WTC11 (cell line): Measurements from ENCODE around the gene RWDD3. TPM values are rescaled to one million over a fixed set of nuclear protein-coding genes. Genes with fewer than 3 reads are reported as not detected.

Experiments
- ATAC-seq: fragments of 200-7000 bp; cut with Tn5 transposase; 2 replicates; pipeline ENCODE4 v1.10.0; 2021; ENCODE audit warnings: mild to moderate bottlenecking, moderate library complexity
- CTCF ChIA-PET: fragments of 300-600 bp; sonication (Branson Sonifier 250); formaldehyde crosslinking; loops from one replicate; lab custom pipeline; 2021; ENCODE audit warnings: antibody characterized with exemption; lab: Charles Lee
- POLR2A ChIA-PET: fragments of 350-600 bp; sonication (Branson Sonifier 250); formaldehyde crosslinking; loops from one replicate; lab custom pipeline; 2021; ENCODE audit warnings: antibody characterized with exemption; lab: Charles Lee
- DNase-seq: peaks from one replicate; pipeline ENCODE4 v3.0.0; 2021; ENCODE audit warnings: low spot score
- H3K27ac Mint-ChIP-seq: 2 replicates; pipeline ENCODE4 v1.8.0; 2021; ENCODE audit warnings: mixed read lengths
- H3K27me3 Mint-ChIP-seq: 2 replicates; pipeline ENCODE4 v1.8.0; 2021; ENCODE audit warnings: low read depth, mild to moderate bottlenecking, moderate library complexity, mixed read lengths
- H3K36me3 Mint-ChIP-seq: 2 replicates; pipeline ENCODE4 v1.8.0; 2021; ENCODE audit warnings: mixed read lengths
- H3K4me1 Mint-ChIP-seq: 2 replicates; pipeline ENCODE4 v1.8.0; 2022; ENCODE audit warnings: mixed read lengths
- H3K4me3 Mint-ChIP-seq: 2 replicates; pipeline ENCODE4 v1.8.0; 2021; ENCODE audit warnings: mild to moderate bottlenecking, moderate library complexity, mixed read lengths
- H3K9me3 Mint-ChIP-seq: 2 replicates; pipeline ENCODE4 v1.8.0; 2021; ENCODE audit warnings: mixed read lengths
- ERG ChIP-seq: fragments of 250-450 bp; sonication (Bioruptor Pico); IDR thresholded peaks from 2 replicates; pipeline ENCODE4 v1.8.0; 2021; ENCODE audit warnings: mild to moderate bottlenecking
- STAT6 ChIP-seq: sonication (generic); formaldehyde crosslinking; conservative IDR thresholded peaks from 2 replicates; pipeline ENCODE4 v1.8.1; 2023; ENCODE audit warnings: mild to moderate bottlenecking, low read depth, missing genetic modification reagents, moderate library complexity
- USF2 ChIP-seq: sonication (generic); formaldehyde crosslinking; IDR thresholded peaks from 2 replicates; pipeline ENCODE4 v1.8.1; 2023; ENCODE audit warnings: mild to moderate bottlenecking, missing genetic modification reagents, moderate library complexity
- total RNA-seq: library from RNA; stranded (reverse); gene quantifications from 3 replicates; pipeline ENCODE4 v1.2.3, GENCODE V29; 2021
- TF ChIP-seq, protein P1 (sequence below): sonication (generic); formaldehyde crosslinking; IDR thresholded peaks from 2 replicates; pipeline ENCODE4 v1.8.1; 2023; ENCODE audit warnings: mild to moderate bottlenecking, missing genetic modification reagents, moderate library complexity
- TF ChIP-seq, protein P2 (sequence below): sonication (generic); formaldehyde crosslinking; IDR thresholded peaks from 2 replicates; pipeline ENCODE4 v1.8.0; 2023; ENCODE audit warnings: missing genetic modification reagents, mild to moderate bottlenecking, borderline replicate concordance
- TF ChIP-seq, protein P3 (sequence below): sonication (generic); formaldehyde crosslinking; IDR thresholded peaks from 2 replicates; pipeline ENCODE4 v1.8.1; 2023; ENCODE audit warnings: mild to moderate bottlenecking, missing genetic modification reagents
- TF ChIP-seq, protein P4 (sequence below): sonication (generic); formaldehyde crosslinking; IDR thresholded peaks from 2 replicates; pipeline ENCODE4 v1.8.1; 2022; ENCODE audit warnings: mild to moderate bottlenecking, missing genetic modification reagents, moderate library complexity, borderline replicate concordance

Gene RWDD3
- total RNA-seq, 1 experiment from 2014 or later = 13.9 TPM

DNA sequence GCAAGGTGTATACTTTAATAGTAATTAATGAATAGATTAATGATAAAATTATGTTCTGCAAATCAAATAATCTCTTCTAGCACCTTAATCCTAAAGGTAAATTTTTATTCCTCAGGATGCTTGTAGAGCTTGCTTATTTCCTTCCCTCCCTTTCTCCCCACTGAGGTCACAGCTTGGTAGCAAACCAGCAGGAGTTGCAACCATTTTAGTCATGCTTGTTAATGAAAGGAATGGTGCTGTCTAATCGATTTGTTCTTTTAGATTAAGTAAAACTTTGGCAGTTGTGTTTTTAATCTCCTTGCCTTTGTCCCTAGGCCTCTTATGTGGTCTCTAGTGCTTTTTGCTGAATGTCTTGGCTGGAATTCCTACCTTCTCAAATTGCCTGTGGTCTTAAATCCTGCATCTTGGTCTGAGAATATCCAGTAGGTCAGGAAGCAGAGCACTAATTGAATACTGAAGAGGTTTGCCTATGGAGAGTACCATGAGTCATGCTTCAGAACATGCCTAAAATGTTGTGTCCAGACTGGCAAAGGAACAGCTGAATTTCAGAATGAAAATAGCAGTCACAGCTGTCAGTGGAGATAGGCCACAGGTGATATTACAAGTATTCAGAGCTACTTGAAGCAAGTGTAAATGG lies 36.3 kb upstream of the RWDD3 start:
- H3K27me3 Mint-ChIP-seq = no peaks in the 10 kb centered on the region
- peaks cover 4% of the 10 kb centered on the region for H3K4me1 Mint-ChIP-seq
- H3K4me3 Mint-ChIP-seq = no peak overlapping the region
- no peaks in the 10 kb centered on the region for H3K36me3 Mint-ChIP-seq
- ChIA-PET CTCF (interaction anchor here (1.2 to 1.6 kb wide), 2 partner anchors 36 to 73 kb away, joined by 3 to 5 read pairs; partner anchors contain the start of gene RWDD3), POLR2A (no interaction called here)
- DNase-seq = no peak
- no peaks in the 10 kb centered on the region for H3K9me3 Mint-ChIP-seq
- no peak overlapping the region for H3K27ac Mint-ChIP-seq
- TF ChIP-seq ERG (no peak), USF2 (no peak)
- TF ChIP-seq, protein P1, sequence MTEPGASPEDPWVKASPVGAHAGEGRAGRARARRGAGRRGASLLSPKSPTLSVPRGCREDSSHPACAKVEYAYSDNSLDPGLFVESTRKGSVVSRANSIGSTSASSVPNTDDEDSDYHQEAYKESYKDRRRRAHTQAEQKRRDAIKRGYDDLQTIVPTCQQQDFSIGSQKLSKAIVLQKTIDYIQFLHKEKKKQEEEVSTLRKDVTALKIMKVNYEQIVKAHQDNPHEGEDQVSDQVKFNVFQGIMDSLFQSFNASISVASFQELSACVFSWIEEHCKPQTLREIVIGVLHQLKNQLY (CRISPR knock-in tag) = no peak
- TF ChIP-seq, protein P2, sequence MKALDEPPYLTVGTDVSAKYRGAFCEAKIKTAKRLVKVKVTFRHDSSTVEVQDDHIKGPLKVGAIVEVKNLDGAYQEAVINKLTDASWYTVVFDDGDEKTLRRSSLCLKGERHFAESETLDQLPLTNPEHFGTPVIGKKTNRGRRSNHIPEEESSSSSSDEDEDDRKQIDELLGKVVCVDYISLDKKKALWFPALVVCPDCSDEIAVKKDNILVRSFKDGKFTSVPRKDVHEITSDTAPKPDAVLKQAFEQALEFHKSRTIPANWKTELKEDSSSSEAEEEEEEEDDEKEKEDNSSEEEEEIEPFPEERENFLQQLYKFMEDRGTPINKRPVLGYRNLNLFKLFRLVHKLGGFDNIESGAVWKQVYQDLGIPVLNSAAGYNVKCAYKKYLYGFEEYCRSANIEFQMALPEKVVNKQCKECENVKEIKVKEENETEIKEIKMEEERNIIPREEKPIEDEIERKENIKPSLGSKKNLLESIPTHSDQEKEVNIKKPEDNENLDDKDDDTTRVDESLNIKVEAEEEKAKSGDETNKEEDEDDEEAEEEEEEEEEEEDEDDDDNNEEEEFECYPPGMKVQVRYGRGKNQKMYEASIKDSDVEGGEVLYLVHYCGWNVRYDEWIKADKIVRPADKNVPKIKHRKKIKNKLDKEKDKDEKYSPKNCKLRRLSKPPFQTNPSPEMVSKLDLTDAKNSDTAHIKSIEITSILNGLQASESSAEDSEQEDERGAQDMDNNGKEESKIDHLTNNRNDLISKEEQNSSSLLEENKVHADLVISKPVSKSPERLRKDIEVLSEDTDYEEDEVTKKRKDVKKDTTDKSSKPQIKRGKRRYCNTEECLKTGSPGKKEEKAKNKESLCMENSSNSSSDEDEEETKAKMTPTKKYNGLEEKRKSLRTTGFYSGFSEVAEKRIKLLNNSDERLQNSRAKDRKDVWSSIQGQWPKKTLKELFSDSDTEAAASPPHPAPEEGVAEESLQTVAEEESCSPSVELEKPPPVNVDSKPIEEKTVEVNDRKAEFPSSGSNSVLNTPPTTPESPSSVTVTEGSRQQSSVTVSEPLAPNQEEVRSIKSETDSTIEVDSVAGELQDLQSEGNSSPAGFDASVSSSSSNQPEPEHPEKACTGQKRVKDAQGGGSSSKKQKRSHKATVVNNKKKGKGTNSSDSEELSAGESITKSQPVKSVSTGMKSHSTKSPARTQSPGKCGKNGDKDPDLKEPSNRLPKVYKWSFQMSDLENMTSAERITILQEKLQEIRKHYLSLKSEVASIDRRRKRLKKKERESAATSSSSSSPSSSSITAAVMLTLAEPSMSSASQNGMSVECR = no peak
- TF ChIP-seq, protein P3, sequence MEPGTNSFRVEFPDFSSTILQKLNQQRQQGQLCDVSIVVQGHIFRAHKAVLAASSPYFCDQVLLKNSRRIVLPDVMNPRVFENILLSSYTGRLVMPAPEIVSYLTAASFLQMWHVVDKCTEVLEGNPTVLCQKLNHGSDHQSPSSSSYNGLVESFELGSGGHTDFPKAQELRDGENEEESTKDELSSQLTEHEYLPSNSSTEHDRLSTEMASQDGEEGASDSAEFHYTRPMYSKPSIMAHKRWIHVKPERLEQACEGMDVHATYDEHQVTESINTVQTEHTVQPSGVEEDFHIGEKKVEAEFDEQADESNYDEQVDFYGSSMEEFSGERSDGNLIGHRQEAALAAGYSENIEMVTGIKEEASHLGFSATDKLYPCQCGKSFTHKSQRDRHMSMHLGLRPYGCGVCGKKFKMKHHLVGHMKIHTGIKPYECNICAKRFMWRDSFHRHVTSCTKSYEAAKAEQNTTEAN (CRISPR knock-in tag) = no peak
- no peak for ATAC-seq

- DNase-seq = no peak
- H3K27me3 Mint-ChIP-seq = no peaks in the 10 kb centered on the region
- no peak overlapping the region for H3K27ac Mint-ChIP-seq
- POLR2A ChIA-PET = no interaction called here
- no peak for TF ChIP-seq STAT6
- TF ChIP-seq, protein P4, sequence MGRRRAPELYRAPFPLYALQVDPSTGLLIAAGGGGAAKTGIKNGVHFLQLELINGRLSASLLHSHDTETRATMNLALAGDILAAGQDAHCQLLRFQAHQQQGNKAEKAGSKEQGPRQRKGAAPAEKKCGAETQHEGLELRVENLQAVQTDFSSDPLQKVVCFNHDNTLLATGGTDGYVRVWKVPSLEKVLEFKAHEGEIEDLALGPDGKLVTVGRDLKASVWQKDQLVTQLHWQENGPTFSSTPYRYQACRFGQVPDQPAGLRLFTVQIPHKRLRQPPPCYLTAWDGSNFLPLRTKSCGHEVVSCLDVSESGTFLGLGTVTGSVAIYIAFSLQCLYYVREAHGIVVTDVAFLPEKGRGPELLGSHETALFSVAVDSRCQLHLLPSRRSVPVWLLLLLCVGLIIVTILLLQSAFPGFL = no peak
- TF ChIP-seq, all 79 proteins: peak for 0
- no peaks in the 10 kb centered on the region for H3K9me3 Mint-ChIP-seq
- no peaks in the 10 kb centered on the region for H3K36me3 Mint-ChIP-seq
- peaks cover 6% of the 10 kb centered on the region for H3K4me1 Mint-ChIP-seq
- ATAC-seq = no peak
- CTCF ChIA-PET = no interaction called here
- H3K4me3 Mint-ChIP-seq = no peak overlapping the region
Observed at GRCh38 chr1:95201905-95202304, 32.1 kb upstream of the RWDD3 start.
